NCI-H2171 treated with DMSO at 0.1 percent for 48 hours (cell line): Measurements from ENCODE around the gene SLC36A1.

Experiments used
- DNase-seq: peaks from one replicate; lab custom pipeline; 2025; lab: John Stamatoyannopoulos, UW

SLC36A1 gene

DNA sequence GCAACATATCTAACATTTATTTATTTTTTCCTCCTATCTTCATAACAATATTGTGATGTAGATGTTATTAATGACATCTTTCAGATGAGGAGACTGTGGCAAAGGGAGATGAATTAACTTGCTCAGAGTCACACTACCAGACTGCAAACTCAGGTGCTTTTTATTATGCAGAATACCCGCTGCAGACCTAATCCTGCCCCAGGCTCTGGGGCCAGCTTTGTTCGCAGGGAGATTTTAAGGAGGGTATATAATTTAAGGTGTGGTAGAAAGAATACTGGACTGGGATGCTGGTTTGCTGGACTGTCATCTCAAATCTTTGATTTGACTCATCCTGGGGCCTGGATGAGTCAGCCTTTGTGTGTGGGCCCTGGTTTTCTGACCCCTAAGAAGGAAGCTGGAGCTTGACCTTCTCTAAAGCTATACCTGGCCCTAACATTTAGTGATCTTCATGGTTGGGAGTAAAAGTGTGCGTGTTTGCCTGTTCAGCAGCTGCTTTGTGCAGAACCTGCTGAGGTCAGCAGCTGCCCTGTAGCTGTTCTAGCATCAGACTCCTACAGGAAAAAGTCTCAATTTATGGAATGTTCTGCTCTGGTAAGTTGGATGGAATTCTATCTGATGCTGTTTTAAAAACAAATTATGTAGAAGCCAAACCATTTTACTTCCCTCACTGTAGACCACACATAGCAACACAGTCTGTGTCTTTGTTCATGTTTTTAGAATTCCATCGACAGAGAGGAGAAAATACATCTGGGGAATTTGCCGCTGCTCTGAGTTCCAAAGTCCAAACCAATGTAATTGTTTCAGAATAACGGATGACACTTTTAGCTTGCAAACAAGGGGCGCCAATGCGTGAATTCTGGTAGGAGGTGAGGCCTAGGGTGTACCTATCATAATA lies 4.5 kb downstream of the SLC36A1 start:
- DNase-seq = no peak

- DNase-seq = no peak
Measured at GRCh38 chr5:151454166-151454565, 6.8 kb downstream of the SLC36A1 start.

GRCh38 chr5:151454889-151455288 lies 7.5 kb downstream of the SLC36A1 start:
- no peak for DNase-seq

GRCh38 chr5:151456321-151456940 lies 9.0 kb downstream of the SLC36A1 start:
- DNase-seq = no peak

GRCh38 chr5:151458314-151458713 lies 10.9 kb downstream of the SLC36A1 start:
- DNase-seq = no peak

GRCh38 chr5:151459680-151460324 lies 12.4 kb downstream of the SLC36A1 start:
- no peak for DNase-seq

DNA sequence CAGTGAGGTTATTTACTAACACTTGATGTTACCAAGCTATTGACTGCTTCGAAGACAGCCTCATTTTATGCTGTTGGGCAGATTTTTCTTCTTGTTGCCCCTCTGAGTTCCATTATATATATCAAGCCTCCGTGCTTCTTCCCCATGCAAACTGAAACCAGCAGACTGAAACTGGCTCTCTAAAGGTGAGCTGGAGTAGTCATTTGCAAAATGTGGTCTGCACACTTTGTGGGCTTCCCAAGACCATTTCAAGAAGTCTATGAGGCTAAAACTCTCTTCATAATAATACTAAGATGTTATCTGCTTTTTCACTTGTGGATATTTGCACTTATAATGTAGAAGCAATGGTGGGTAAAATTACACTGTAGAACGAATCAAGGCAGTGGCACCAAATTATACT lies 13.9 kb downstream of the SLC36A1 start:
- DNase-seq = no peak

DNA sequence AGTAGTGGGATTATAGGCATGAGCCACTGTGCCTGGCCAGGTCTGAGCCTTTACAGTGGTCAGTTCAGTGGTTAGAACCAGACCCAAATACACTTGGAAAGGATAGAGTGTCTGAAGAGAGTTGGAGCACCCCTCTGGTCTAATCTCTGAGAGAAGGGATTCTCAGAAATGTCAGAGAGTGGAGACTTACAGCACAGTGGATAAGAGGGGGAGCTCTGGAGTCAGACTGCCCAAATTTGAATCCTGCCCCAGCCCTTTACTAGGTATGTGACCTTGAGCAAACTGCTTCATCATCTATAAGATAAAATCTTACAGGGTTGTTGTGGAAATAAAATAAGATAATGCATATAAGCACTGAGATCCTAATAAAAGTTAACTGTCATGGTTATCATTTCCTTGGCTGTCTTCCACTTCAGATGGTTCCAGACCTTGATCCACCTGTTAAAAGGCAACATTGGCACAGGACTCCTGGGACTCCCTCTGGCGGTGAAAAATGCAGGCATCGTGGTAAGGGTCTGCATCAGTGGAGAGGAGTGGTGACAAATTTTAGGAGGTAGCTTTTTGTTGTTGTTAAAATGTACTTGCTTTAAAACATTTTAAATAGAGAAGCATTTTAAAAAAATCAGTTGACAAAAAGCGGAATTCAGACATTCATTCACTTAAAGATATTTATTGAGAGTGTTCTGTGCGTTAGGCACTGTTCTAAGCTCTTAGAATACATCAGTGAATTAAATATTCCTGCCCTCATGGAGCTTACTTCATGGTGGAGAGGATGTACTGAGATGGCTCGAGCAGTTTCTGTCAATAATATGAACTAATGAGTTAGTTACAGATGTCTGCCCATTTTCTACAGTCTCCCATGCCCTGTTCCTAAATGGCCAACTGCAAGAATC lies 16.0 kb downstream of the SLC36A1 start:
- no peak for DNase-seq

DNA sequence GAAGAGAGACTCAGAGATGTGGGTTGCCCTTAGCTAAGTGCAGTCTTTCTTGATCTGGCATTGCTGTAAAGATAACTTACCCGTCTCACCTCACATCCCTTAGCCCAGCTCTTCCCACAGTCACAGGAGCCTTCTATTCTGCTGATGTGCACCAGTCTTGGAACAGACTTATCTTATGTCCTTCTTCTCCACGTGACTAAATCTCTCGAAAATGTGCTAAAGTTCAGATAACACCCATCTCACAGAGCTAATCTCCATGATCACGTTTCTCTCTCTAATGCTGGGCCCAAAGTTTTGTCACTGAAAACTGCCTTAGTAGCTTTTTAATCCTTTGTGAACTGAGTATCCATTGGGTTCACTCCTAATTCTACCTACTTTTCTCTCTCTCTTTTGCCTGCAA lies 16.7 kb downstream of the SLC36A1 start:
- no peak for DNase-seq

GRCh38 chr5:151465476-151465875 lies 18.1 kb downstream of the SLC36A1 start:
- DNase-seq = no peak

DNA sequence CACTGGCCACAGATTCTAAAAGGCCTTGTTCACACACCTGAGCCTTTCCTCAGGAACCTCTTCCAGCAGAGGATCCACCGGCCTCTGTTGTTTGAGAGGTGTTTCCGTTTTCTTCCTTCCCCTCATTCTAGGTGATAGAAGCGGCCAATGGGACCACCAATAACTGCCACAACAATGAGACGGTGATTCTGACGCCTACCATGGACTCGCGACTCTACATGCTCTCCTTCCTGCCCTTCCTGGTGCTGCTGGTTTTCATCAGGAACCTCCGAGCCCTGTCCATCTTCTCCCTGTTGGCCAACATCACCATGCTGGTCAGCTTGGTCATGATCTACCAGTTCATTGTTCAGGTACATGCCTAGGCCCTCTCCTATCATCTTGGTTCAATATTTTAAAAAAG lies 20.2 kb downstream of the SLC36A1 start:
- no peak for DNase-seq

- no peak for DNase-seq
Measured at GRCh38 chr5:151469386-151469785, 22.0 kb downstream of the SLC36A1 start.

GRCh38 chr5:151469992-151470391 lies 22.6 kb downstream of the SLC36A1 start:
- no peak for DNase-seq

- no peak for DNase-seq
Measured at GRCh38 chr5:151470439-151470838, 23.0 kb downstream of the SLC36A1 start.

DNA sequence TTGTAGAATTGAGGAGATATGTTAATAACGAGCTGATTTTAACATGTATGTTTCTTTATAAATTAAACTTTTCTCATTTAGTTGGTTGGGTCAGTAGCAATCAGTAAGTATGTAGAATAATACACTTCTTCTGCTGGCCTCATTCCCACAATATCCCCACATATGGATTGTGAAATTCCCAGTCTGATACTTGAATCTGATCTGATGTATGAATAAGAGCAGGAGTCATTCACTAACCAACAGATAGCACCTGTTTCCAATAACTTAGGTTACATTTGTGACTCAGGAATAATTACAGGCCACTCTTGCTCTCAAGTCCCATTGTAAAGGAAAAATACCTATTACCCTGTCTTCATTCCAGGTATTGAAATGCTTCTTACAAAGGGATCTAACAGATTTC lies 23.9 kb downstream of the SLC36A1 start:
- no peak for DNase-seq

- no peak for DNase-seq
Measured at GRCh38 chr5:151474799-151475198, 27.4 kb downstream of the SLC36A1 start.

DNA sequence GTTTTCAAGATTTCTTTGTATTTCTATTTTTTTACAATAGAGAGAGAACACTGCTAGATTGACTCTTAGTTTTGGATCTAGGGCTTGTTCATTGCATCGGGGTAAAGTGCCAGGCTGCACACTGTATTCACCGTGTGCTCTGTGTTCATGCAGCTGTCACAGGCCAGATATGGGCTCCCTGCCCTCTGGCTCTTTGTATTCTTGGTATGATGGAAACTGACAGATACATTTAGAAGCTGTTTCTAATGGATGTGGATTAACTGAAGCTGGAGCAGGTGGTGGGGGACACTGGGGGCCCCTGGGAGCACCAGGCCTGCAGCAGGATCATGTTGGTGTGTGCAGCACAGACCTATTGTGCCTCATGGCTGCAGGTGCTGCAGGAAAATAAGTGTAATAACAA lies 28.0 kb downstream of the SLC36A1 start:
- no peak for DNase-seq

DNA sequence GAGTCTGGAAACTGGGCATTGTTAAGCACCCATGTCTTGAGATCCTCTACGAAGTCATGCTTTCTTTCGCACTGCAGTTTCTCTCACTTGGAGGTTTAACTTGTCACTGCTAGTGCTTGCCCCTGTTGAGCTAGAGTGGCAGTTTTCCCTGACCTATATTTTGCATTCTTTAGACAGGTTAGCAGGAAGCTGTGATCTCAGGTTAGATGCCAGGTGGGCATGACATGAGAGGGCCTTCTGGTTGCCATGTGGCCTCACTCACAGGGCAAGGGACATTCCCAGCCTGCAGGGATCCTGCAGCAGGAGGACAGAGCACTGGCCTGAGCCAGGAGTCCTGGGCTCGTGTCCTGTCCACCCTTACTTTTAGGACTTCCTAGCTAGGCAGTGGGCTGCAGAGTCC lies 28.6 kb downstream of the SLC36A1 start:
- no peak for DNase-seq

GRCh38 chr5:151477101-151477500 lies 29.7 kb downstream of the SLC36A1 start:
- no peak for DNase-seq

- DNase-seq = peak; percentile 5
Measured at GRCh38 chr5:151480384-151481293, 33.2 kb downstream of the SLC36A1 start.

GRCh38 chr5:151483176-151483575 lies 35.8 kb downstream of the SLC36A1 start:
- no peak for DNase-seq
